Activated naive CD8-positive, alpha-beta T cell treated with anti-CD3 and anti-CD28 coated beads, Interleukin-2, amount 10 ng/mL, durations not matched to agents 7 days and 5 days (primary cell): ENCODE results near the gene KCP. TPM values are rescaled to one million over a fixed set of nuclear protein-coding genes. Genes with fewer than 3 reads are reported as not detected.

ENCODE experiments used
- ATAC-seq: fragments of 150-1000 bp; cut with Tn5 transposase; one replicate; pipeline ENCODE4 v1.10.0; 2021; ENCODE audit warnings: low read depth, moderate library complexity
- POLR2A ChIA-PET: fragments of 350-600 bp; sonication (Branson Sonifier 250); formaldehyde crosslinking; loops from one replicate; lab custom pipeline; 2021; ENCODE audit warnings: antibody characterized with exemption; lab: Charles Lee
- DNase-seq: peaks from one replicate; pipeline ENCODE4 v3.0.0; 2021
- H3K27ac Mint-ChIP-seq: one replicate; pipeline ENCODE4 v1.8.0; 2022; ENCODE audit warnings: mild to moderate bottlenecking, mixed read lengths
- H3K27me3 Mint-ChIP-seq: one replicate; pipeline ENCODE4 v1.8.0; 2022; ENCODE audit warnings: mild to moderate bottlenecking, moderate library complexity, mixed read lengths
- H3K36me3 Mint-ChIP-seq: one replicate; pipeline ENCODE4 v1.8.0; 2021; ENCODE audit warnings: mild to moderate bottlenecking, mixed read lengths
- H3K4me1 Mint-ChIP-seq: one replicate; pipeline ENCODE4 v1.8.0; 2021; ENCODE audit warnings: mixed read lengths
- H3K4me3 Mint-ChIP-seq: one replicate; pipeline ENCODE4 v1.8.0; 2022; ENCODE audit warnings: mild to moderate bottlenecking, moderate library complexity, mixed read lengths
- H3K9me3 Mint-ChIP-seq: one replicate; pipeline ENCODE4 v1.8.0; 2021; ENCODE audit warnings: mixed read lengths
- total RNA-seq, 2 experiments: library from RNA; stranded (reverse); gene quantifications; one replicate each; pipeline ENCODE4 v1.2.3, GENCODE V29; 2021

KCP gene
- total RNA-seq, 2 experiments from 2014 or later, result 0.57 to 0.69 TPM

DNA sequence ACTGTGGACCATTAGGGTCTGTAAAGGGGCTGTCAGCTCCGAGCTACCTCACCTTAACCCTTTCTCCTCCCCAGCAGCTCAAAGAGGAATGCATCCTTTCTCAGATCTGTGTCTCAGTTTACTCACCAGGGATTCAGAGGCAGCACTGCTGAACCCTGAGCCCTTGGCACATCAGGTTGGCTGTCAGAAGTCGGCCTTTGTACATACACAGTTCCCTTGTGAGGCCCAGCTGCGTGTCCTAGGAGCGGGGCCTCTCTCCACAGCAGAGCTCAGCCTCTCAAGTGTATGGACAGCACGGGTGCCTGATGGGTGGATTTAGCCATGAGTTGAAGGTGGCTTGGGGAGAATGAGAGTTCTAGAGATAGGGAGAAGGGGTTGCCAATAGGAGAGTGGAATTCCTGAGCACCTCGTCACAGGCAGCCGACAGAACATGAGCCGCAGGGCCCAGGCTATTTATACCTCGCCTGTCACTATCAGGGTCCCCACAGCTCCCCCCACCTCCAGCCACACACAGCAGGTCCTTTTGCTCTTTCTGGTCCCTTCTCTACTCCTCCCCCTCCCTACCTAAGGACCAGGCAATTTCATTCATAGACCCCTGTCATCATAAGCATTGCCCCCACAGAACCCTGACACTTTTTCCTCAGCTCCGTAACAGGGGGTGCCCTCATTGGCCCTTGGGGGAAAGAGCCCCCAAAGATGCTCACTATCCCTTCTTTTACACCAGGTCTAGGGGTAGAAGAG lies 82.4 kb downstream of the KCP start:
- H3K27ac Mint-ChIP-seq, result no peak overlapping the region
- no peak overlapping the region for H3K4me3 Mint-ChIP-seq
- no peak for DNase-seq
- no peaks in the 10 kb centered on the region for H3K36me3 Mint-ChIP-seq
- ATAC-seq, result no peak
- H3K27me3 Mint-ChIP-seq, result peaks cover 37% of the 10 kb centered on the region
- POLR2A ChIA-PET, result interaction anchor here (0.7 kb wide), 1 partner anchor 46 kb away, joined by 4 read pairs; no protein-coding TSS in a partner anchor
- no peaks in the 10 kb centered on the region for H3K9me3 Mint-ChIP-seq
- H3K4me1 Mint-ChIP-seq, result peaks cover 6% of the 10 kb centered on the region

- Mint-ChIP-seq H3K4me3 (no peak overlapping the region), H3K27me3 (peaks cover 38% of the 10 kb centered on the region)
Observed at GRCh38 chr7:128827248-128827958, 83.1 kb downstream of the KCP start.

DNA sequence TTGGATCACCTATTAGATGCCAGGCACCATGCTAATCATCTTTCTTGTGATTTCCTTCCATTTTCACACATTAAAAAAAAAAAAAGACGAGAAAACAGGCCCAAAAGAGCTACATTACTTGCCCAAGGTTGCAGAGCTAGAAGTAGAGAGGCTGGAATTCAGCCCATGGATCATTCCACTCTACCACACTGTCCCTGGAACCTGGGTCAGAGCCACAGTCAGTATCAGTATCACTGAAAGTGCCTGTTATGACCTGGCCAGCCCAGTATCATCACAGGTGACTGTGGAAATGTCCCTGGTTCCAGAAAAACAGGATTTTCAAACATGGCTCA lies 83.6 kb downstream of the KCP start:
- POLR2A ChIA-PET, result no interaction called here
- ATAC-seq, result no peak

More at GRCh38 chr7:128827248-128827958, 83.1 kb downstream of the KCP start:
- no peaks in the 10 kb centered on the region for H3K36me3 Mint-ChIP-seq
- DNase-seq (no peak), ATAC-seq (no peak)
- no peak overlapping the region for H3K27ac Mint-ChIP-seq
- POLR2A ChIA-PET, result no interaction called here
- H3K4me1 Mint-ChIP-seq, result peaks cover 6% of the 10 kb centered on the region
- H3K9me3 Mint-ChIP-seq, result no peaks in the 10 kb centered on the region

More for the DNA sequence above, 83.6 kb downstream of the KCP start:
- Mint-ChIP-seq H3K27ac (no peak overlapping the region), H3K4me1 (peaks cover 6% of the 10 kb centered on the region), H3K9me3 (no peaks in the 10 kb centered on the region), H3K4me3 (no peak overlapping the region), H3K27me3 (peaks cover 35% of the 10 kb centered on the region), H3K36me3 (no peaks in the 10 kb centered on the region)
- no peak for DNase-seq

Other genes starting within 250 kb of the KCP start
- 1 to 10 TPM in 1 of 2 experiments, under 1 TPM in 1; 0.88 to 1.9 TPM for gene GARIN1A, start 238.4 kb downstream of the KCP start, total RNA-seq
- 10 to 100 TPM; 26.0 to 30.2 TPM for gene CALU, start 171.3 kb downstream of the KCP start, total RNA-seq
- not detected for gene OPN1SW, start 134.9 kb downstream of the KCP start, total RNA-seq
- gene CCDC136, start 118.7 kb downstream of the KCP start, total RNA-seq, result 10 to 100 TPM; 13.8 to 14.5 TPM
- gene FLNC, start 80.3 kb downstream of the KCP start, total RNA-seq, result not detected
- gene ATP6V1F, start 47.9 kb downstream of the KCP start, total RNA-seq, result 100 to 1,000 TPM; 134 TPM
- 1 to 10 TPM; 7.7 to 8.2 TPM for gene IRF5, start 27.2 kb upstream of the KCP start, total RNA-seq
- 10 to 100 TPM; 43.0 to 43.9 TPM for gene TNPO3, start 144.4 kb upstream of the KCP start, total RNA-seq
- 10 to 100 TPM in 1 of 2 experiments, 1 to 10 TPM in 1; 9.5 to 10.0 TPM for gene TSPAN33, start 234.0 kb upstream of the KCP start, total RNA-seq